GM21381 (cell line): ENCODE results near the gene DCAKD.
"Not testable (repeated sequence)": the region's sequence is repeated elsewhere in the genome, so short reads cannot be mapped to it uniquely, and the experiment has no call there.

Experiments used
- ATAC-seq: cut with Tn5 transposase; IDR thresholded peaks from one replicate; pipeline ENCODE4 v1.9.1; 2021; ENCODE audit warnings: mild to moderate bottlenecking, moderate library complexity; ENCODE audit not compliant: unreplicated experiment

Gene DCAKD

GRCh38 chr17:45067637-45068036, 16.2 kb upstream of the DCAKD start:
- no peak for ATAC-seq

DNA sequence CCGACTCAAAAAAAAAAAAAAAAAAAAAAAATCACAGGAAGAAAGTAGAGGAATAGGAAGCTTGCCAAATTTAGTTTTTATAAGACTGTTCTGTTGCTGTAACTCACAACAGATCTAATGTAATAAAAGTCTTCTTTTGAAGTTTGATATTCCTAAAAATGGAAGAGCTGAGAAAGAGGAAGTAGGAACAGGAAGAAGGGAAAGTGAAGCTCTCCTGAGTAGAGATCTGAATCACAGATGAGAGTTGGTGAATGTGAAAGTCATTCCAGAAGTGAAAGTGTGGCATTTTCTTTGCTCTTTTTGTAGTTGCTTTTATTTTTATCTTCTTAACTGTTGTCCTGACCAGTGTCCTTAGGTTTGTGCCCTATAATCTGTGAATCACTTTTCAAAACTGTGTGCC, 11.8 kb upstream of the DCAKD start:
- ATAC-seq, result no peak

DNA sequence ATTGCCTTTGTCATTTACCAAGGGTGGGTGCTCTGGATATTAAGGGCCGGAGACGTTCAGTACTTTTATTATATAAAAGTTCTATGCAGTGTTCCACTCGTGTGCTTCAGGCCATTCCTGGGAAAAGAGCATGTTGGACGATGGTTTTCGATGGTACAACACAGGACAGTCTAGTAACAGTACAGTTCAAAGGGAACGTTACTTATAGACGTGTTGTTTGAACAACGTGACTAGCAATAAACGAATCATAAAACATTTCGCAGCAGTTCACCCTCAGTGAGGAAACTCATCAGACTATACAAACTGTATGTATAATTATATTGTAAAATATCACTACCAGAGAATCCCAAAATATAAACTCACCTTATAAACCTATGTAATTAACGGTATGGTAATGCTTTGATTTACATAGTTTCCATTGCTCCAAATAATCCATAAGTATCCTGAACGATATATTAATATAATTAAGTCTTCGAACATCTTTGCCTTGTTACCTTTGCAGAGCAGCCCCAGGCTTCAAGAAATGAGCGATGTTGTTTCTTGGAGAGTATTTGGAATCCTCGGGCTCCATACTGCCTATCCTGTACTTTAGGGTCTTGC, 10.3 kb upstream of the DCAKD start:
- no peak for ATAC-seq

DNA sequence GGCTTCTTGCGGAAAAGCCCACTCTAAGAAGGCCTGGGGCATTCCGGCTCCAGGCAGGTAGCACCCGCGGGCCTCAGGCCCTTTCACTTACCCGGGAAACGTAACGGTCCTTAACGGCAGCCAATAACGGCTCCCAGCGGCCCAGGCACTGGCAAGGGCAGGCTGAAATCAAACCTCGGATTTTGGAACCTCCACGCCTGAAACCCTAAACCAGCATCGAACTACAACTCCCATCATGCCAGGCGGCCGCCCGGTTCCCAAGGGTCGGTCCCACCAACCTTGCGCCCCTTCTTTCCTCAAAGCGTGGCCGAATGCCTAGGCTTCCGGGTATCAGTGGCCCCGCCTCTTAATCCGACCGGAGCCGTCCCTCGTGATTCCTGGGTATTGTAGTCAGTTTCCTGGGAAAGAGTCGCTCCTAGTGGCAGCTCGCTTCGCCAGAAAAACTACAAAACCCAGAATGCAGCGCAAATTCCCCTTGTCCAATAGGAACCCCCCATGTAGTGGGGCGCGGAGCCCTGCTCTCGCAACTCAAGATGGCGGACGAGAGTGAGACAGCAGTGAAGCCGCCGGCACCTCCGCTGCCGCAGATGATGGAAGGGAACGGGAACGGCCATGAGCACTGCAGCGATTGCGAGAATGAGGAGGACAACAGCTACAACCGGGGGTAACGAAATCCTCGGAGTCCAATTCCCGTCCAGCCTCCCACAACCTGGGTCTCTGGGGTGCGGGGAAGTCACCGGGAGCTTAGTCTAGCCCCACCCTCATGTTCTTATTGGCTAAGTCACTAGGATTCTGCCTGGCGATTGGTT, 9.6 kb upstream of the DCAKD start, which contains the start of gene NMT1:
Gene NMT1, plus strand, starts transcription at position 521 of the 809 bp plus-strand sequence. Its CDS starts 13 bp downstream, at position 534.
- ATAC-seq, result peak; percentile 82

GRCh38 chr17:45060382-45060796, 9.0 kb upstream of the DCAKD start:
- no peak for ATAC-seq

GRCh38 chr17:45052052-45052772, 780 bp upstream of the DCAKD start:
- no peak for ATAC-seq

DNA sequence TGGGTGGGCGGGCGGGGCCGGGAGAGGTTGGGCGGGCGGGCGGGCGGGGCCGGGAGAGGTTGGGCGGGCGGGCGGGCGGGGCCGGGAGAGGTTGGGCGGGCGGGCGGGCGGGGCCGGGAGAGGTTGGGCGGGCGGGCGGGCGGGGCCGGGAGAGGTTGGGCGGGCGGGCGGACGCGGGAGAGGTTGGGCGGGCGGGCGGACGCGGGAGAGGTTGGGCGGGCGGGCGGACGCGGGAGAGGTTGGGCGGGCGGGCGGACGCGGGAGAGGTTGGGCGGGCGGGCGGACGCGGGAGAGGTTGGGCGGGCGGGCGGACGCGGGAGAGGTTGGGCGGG, 254 bp upstream of the DCAKD start:
- ATAC-seq, result not testable (repeated sequence)

- peak; percentile 12 for ATAC-seq
Measured at GRCh38 chr17:45050481-45051059, 862 bp downstream of the DCAKD start.

DNA sequence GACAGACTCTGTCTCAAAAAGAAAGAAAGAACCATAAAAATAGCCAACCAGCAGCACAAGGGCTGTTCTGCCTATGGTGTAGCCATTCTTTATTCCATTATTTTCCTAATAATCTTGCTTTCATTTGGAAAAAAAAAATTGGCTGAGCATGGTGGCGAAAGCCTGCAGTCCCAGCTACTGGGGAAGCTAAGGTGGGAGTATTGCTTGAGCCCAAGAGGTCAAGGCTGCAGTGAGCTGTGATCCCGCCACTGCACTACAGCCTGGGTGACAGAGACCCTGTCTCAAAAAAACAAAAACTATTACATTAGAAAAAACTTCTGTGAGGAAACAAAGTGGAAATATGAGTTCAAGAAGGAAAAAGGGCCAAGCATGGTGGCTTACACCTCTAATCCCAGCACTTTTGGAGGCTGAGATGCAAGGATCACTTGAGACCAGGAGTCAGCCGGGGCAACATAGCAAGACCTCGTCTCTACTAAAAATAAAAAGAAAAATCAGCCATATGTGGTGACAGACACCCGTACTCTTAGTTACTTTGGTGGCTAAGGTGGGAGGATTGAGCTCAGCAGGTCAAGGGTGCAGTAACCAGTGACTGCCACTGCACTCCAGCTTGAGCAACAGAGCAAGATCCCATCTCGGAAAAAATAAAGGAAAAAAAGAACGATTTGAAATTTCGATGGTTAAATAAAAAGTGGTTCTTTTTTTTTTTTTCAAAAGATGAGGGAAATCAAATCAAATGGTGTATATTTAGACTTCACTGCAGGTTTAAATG, 2.5 kb downstream of the DCAKD start:
- ATAC-seq, result no peak

DNA sequence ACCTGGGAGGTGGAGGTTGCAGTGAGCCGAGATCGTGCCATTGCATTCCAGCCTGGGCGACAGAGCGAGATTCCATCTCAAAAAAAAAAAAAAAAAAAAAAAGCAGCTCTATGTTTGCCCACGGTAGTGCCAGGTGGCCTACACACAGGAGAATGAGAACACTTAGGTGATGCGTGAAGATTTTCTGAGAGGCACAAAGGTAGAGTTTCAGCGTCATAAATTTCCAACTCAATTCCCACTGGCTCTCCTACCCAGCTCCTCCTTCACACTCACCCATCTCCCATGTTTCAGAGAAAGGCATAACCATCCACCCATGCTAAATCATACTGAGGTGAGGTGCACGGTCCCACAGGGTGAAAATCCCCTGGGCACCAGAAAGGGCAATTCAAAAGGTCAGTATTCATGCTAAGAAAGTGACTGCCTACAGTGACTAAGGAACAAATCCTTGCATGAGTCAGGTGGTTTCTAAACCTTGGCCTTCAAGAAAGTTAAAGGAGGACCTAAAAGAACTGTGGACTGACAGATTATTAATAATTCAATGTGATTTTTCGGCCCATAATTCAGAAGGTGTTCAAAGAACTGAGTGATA, 4.8 kb downstream of the DCAKD start:
- no peak for ATAC-seq

- no peak for ATAC-seq
Measured at GRCh38 chr17:45043813-45044540, 7.5 kb downstream of the DCAKD start.

- no peak for ATAC-seq
Measured at GRCh38 chr17:45042346-45043120, 8.9 kb downstream of the DCAKD start.

- no peak for ATAC-seq
Measured at GRCh38 chr17:45040459-45040858, 11.0 kb downstream of the DCAKD start.

- no peak for ATAC-seq
Measured at GRCh38 chr17:45038728-45039634, 12.5 kb downstream of the DCAKD start.

DNA sequence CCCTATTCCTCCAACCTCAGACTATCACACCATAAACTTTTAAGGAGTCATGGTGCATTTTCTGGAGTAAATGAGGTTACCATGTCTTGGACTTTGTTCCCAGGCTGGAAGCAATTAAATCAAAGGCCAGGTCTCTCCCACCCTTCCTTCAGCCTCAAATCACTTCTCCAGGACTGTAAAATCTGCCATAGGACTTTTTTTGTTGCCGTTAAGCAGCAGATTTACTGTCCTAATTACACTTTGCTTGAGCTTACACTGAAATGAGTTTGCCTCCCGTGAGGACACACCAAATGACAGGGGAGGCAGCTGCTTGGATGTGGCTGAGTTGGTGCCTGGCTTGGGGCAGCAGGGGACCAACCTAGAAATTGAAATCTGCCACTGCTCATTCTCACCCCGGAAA, 14.7 kb downstream of the DCAKD start:
- ATAC-seq, result no peak

DNA sequence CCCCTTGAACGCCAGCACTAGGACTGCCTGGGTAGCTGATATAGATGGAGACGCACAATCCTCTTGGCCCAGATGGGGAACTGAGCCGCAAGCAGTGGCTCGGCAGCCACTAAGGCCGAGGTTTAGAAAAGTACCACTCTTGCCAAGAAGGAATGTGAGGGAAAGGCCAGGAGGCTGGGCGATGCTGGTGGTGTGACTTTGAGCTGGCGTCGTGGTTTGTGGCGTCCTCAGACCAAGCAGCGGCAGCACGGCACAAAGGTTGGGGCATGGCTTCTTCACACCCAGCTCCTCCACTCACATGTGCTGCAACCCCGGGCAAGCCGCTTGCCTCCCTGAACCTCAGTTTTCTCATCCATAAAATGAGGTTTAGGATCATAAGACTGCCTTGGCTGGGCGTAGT, 15.6 kb downstream of the DCAKD start:
- ATAC-seq, result no peak

- ATAC-seq, result no peak
Measured at GRCh38 chr17:45034599-45034998, 16.8 kb downstream of the DCAKD start.

GRCh38 chr17:45032174-45032541, 19.3 kb downstream of the DCAKD start:
- ATAC-seq, result no peak
